SK-N-MC (cell line): Measurements from ENCODE around the gene PIK3CB.
"Not testable (repeated sequence)": the region's sequence is repeated elsewhere in the genome, so short reads cannot be mapped to it uniquely, and the experiment has no call there.

Source experiments
- DNase-seq: peaks from one replicate; pipeline ENCODE4 v3.0.0-alpha.2; 2011; ENCODE audit warnings: low read depth, low spot score
- H3K27ac ChIP-seq: fragments of 200-600 bp; sonication (generic); 2 replicates; pipeline ENCODE4 v1.5.1; 2016; ENCODE audit warnings: mixed run types
- H3K36me3 ChIP-seq: fragments of 200-600 bp; sonication (generic); 2 replicates; pipeline ENCODE4 v1.6.1; 2017; ENCODE audit warnings: antibody characterized with exemption, low read length, mixed read lengths; ENCODE audit not compliant: insufficient read depth
- H3K4me3 ChIP-seq: fragments of 200-600 bp; sonication (generic); 2 replicates; pipeline ENCODE4 v1.5.1; 2016
- H3K9ac ChIP-seq: fragments of 200-600 bp; sonication (generic); 2 replicates; pipeline ENCODE4 v1.8.0; 2017; ENCODE audit warnings: mixed run types, mixed read lengths; ENCODE audit not compliant: insufficient read length
- H3K9me3 ChIP-seq: fragments of 200-600 bp; sonication (generic); 2 replicates; pipeline ENCODE4 v1.6.1; 2017; ENCODE audit warnings: low read depth, mild to moderate bottlenecking, antibody characterized with exemption, low read length, moderate library complexity, mixed read lengths
- EZH2 ChIP-seq: fragments of 200-600 bp; sonication (generic); IDR thresholded peaks from one replicate; pipeline ENCODE4 v1.6.1; 2017; ENCODE audit warnings: antibody characterized with exemption
- FOXP2 ChIP-seq: optimal IDR thresholded peaks from 2 replicates; pipeline ENCODE3; 2011; ENCODE audit warnings: mild to moderate bottlenecking, moderate library complexity; ENCODE audit not compliant: insufficient read depth; ENCODE audit errors: extremely low read length, control extremely low read depth
- POLR2AphosphoS5 ChIP-seq: IDR thresholded peaks from 2 replicates; pipeline ENCODE4 v1.6.1; 2012; ENCODE audit warnings: mild to moderate bottlenecking, low read depth, low read length, borderline replicate concordance

Gene PIK3CB

DNA sequence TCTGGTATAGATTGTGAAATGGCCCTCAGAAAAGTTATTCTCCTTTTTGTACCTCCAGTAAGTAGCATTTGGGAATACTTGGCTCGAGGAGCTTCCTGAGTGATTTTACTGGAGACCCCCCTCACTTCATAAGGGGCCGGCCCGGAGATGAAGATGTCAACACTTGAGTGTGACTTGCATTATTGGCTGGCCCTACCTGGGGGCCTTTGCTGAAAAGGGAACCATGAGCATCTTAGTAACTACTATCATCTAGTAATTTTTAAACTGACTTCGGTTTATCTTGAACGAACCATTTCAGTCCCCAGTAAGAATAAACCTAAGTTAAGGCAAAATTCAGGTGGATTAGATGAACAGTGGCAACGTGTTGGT is 224.8 kb downstream of the PIK3CB start:
- TF ChIP-seq POLR2AphosphoS5, result no peak
- TF ChIP-seq EZH2, result no peak
- no peak for TF ChIP-seq FOXP2
- Histone ChIP-seq H3K9me3 (no peaks in the 10 kb centered on the region), H3K27ac (no peak overlapping the region), H3K9ac (no peak overlapping the region), H3K4me3 (no peak overlapping the region), H3K36me3 (no peaks in the 10 kb centered on the region)
- DNase-seq, result no peak

DNA sequence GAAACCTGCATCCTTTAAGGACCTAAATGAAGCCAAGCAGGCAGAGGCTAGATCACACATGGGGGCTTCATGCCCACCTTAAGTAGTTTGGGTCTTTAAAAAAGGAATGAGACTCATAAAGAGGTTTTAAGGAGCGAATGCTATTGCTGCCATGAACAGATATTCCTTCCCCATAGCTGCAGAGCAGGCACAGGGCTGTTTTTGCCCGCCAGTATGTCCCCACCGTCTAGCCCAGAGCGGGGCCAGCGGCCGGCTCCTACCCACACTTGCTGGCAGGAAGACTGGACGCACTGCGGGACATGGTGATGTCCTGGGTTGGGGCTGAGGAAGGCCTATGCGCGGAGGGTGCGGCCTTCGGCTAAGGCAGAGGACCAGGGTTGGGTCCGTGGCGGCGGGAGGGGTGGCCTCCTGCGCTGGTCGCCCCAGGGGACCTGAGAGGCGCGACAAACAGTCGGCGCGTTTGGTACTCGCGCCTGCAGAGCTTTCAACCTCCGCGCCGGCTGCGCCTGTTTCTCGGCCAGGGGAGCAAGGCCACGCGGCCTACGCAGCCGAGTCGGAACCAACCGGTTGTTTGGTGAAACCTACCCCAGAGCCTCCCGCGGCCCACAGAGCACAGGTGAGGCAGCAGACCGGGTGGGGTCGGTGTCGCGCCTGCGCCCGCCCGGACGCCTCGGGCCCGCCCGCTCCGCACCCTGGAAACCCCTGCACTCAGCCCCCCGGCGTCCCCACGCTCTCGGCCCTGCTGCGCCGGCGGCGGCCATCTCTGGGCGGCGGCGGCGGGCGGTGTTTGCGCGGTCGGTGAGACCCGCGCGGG is 226.2 kb downstream of the PIK3CB start, which contains the start of gene FAIM:
Gene FAIM, plus strand, starts transcription at position 450 of the 814 bp plus-strand sequence. CDS start 10,956 bp downstream, outside the sequence.
- DNase-seq, result no peak
- Histone ChIP-seq H3K36me3 (no peaks in the 10 kb centered on the region), H3K9me3 (no peaks in the 10 kb centered on the region)

DNA sequence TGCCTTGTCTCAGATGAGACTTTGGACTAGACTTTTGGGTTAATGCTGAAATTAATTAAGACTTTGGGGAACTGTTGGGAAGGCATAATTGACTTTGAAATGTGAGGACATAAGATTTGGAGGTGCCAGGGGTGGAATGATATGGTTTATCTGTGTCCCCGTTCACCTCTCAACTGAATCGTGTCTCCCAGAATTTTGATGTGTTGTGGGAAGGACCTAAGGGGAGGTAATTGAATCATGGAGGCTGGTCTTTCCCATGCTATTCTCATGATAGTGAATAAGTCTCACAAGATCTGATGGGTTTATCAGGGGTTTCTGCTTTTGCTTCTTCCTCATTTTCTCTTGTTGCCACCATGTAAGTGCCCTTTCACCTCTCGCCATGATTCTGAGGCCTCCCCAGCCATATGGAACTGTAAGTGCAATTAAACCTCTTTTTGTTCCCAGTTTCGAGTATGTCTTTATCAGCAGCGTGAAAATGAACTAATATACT is 230.6 kb downstream of the PIK3CB start:
- H3K27ac ChIP-seq, H3K9me3 ChIP-seq: not testable (repeated sequence)

More for the DNA sequence above, 226.2 kb downstream of the PIK3CB start, which contains the start of gene FAIM:
- TF ChIP-seq FOXP2 (no peak), EZH2 (no peak), POLR2AphosphoS5 (no peak)
- H3K9ac ChIP-seq, result no peak within 1 kb of the TSS
- H3K27ac ChIP-seq, result no peak within 1 kb of the TSS
- no peak within 1 kb of the TSS for H3K4me3 ChIP-seq

More for the DNA sequence above, 230.6 kb downstream of the PIK3CB start:
- not testable (repeated sequence) for DNase-seq, H3K9ac ChIP-seq, H3K36me3 ChIP-seq, H3K4me3 ChIP-seq
